Measurements from ENCODE around the gene FANCC.

Gene FANCC

DNA sequence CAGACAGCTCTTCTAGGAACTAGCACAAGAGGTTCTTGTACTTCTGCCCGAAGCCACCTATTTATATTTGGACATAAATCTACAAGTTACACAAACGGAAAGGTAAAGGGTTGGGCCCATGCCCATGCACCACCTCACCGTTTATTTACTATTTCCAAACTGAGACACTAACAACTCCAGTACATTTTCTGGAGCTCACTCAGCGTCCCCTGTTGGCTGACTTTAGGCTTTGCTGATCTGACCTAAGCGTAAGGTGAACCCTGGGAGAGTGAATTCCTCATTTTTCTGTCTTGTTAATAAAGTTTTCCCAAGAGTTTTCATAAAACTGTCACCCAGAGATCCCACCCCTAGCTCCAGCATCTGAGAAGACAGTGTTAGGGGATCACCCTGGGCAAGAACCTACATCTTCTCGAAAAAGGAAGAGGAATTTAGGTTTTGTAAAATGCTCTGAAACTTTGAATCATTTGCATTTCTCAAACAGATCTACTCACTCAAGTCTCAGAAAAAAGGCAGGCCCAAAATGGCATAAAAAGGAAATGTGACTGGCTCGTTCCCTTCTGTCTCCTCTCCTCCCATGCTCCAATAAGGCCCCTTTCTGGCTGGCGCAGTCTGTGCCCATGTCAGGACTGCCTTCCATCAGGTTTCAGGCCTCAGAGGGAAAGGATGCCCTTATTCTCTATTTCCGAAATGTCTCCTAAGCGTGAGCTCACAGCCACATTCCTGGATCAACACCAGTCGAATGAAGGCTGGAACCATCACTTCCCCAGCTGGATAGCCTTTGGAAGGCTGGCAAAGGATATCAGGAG, 201.3 kb downstream of the FANCC start:
- DNase-seq = no peak

DNA sequence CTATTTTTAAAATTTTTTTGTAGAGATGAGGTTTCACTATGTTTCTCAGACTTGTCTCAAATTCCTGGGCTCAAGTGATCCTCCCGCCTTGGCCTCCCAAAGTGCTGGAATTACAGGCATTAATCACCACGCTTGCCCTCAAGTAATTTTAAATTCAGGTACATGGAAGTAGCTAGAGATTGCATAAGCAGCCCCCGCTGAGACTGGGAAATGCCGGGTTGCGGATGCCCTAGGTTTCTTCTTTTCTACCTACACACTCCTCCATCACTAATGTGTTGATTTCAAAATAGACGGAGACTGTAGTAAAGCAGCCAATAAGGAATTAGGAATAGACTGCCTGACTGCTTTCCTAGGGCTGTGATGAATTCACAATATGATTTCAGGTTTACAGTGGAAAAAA, 202.4 kb downstream of the FANCC start:
- no peak for DNase-seq

- no peak for DNase-seq
Measured at GRCh38 chr9:95112436-95113280, 204.9 kb downstream of the FANCC start.

GRCh38 chr9:95111716-95112115, 205.8 kb downstream of the FANCC start:
- DNase-seq = no peak

- DNase-seq = no peak
Measured at GRCh38 chr9:95110921-95111525, 206.5 kb downstream of the FANCC start.

DNA sequence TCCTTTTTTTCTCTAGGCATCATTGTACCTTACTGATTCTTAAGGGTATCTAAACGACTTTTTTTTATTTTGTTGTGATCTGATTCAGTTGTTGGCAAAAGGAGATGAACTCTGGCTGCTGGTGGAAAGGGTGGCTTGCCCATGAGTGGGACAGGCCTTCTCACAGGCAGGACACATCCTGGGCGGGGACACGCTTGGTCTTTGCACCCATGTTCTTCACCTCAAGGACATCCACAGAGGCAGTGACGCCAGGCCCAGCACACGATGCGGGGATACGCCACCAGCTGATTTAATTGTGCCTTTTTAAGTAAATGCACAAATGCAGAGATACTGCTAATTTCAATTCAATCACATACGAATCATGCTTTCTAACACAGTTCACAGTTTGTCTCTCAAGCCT, 208.1 kb downstream of the FANCC start:
- no peak for DNase-seq

GRCh38 chr9:95108777-95109176, 208.7 kb downstream of the FANCC start:
- no peak for DNase-seq

DNA sequence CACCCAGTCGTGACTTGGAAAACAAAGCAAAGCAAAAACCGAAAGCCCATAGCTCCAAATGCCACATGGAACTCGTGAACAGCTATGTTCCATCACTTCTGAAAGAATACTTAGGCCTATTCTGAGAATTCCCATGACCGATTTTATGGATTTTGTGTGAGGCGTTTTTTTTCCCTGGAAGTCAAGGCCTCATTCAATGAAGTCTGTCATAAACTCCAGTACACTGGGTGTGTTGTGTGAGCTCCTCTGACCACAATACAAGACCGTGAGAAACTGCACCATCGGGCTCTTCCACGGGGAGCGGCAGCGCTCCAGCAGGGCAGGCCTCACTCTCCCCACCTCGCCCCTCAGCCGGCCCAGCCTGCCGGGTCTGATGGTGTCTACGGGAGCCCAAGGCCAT, 209.5 kb downstream of the FANCC start:
- DNase-seq = no peak

- DNase-seq = no peak
Measured at GRCh38 chr9:95107001-95107749, 210.3 kb downstream of the FANCC start.

- DNase-seq = no peak
Measured at GRCh38 chr9:95105519-95106287, 211.8 kb downstream of the FANCC start.

GRCh38 chr9:95104980-95105379, 212.5 kb downstream of the FANCC start:
- no peak for DNase-seq

- no peak for DNase-seq
Measured at GRCh38 chr9:95104581-95104960, 212.9 kb downstream of the FANCC start.

- no peak for DNase-seq
Measured at GRCh38 chr9:95103871-95104580, 213.5 kb downstream of the FANCC start.

DNA sequence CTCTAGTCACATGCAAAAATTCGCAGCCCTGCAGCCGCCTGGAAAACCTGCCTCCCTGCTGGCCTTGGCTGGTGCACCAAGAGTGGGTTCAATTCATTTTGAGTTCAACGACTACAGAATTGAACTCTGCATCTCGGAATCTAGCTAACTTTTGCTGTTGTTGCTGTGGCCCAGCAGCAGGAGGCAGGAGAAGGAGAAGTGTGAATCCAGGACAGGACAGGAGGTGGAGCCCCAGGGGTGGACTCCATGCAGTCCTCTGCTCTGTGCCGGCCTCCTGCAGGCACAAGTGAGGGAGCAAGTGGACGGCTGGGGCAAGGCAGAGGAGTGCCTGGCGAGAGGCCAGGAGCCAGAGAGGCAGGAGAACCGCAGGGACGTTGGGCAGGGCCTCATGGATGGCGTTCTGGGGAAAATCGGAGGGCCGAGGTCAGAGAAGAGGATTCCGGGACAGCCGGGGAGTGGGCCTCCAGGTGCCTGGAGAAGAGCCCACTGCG, 214.2 kb downstream of the FANCC start:
- DNase-seq = no peak

GRCh38 chr9:95102572-95102971, 214.9 kb downstream of the FANCC start:
- no peak for DNase-seq

DNA sequence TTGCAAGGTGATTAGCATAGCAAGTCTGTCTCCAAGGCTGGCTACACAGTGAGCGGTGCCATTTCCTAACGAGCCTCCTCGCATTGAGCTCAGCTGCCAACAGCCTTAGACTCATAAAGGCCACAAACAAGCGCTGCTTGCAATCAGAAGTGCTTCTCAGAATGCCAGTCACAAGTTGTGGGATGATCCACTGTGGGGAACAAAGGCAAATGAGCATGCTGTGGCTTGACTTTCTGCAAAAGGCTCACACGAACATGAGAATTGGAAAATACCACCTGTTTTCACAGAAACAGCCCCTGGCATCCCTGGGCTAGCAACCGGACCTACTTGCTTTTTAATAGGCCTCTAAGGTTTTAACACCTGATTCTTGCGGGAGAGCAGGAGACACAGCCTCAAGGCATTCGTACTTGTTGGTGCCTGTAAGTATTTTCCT, 215.5 kb downstream of the FANCC start:
- DNase-seq = no peak

- no peak for DNase-seq
Measured at GRCh38 chr9:95101326-95101725, 216.2 kb downstream of the FANCC start.

GRCh38 chr9:95100071-95100627, 217.4 kb downstream of the FANCC start:
- DNase-seq = no peak

DNA sequence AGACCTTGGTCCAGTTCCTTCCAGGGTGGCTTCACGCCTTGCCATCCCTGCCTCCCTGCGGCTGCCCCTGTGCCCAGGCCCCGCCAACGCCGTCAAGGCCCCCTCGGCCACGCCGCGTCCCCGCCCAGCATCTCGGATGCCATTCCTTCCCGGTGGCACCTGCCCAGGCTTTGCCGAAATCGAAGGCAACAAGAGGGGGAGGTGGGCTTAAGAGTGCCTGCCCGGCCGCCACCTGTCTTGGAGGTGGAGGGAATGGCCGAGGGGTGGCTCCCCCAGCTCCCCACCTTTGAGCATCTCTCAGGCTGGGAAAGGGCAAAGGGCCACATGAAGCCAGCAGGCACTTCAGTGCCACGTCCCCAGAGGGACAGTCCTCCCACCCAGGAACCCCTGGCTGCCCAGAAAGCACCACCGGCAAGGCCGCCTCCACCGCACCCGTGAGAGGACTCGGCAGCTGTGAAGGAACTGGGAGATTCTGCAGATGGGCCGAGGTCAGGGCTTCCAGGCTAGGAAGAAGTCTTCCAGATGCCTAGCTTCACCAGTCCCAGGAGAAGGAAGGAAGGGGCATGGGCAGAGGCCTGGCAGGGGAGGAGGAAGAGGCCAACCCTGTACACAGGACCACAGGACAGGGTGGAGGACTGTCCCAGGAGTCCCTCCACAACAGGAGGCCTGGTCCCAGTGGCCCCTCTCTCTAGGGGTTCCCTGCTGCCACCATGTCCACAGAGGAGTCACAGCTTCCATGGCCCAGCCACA, 218.0 kb downstream of the FANCC start:
- DNase-seq = no peak

- DNase-seq = no peak
Measured at GRCh38 chr9:95098391-95098921, 219.1 kb downstream of the FANCC start.

Data from central memory CD4-positive, alpha-beta T cell (primary cell).